Stimulated activated CD8-positive, alpha-beta memory T cell treated with anti-CD3 and anti-CD28 coated beads, Interleukin-2, amount 100 ng/mL, for 1 hour (primary cell): ENCODE data around the gene SYNJ2.

ENCODE experiments used
- DNase-seq, 2 donors: peaks; one replicate each; pipeline ENCODE4 v3.0.0-alpha.2; 2020; ENCODE audit warnings: low read depth in 2 of 2

SYNJ2 gene

DNA sequence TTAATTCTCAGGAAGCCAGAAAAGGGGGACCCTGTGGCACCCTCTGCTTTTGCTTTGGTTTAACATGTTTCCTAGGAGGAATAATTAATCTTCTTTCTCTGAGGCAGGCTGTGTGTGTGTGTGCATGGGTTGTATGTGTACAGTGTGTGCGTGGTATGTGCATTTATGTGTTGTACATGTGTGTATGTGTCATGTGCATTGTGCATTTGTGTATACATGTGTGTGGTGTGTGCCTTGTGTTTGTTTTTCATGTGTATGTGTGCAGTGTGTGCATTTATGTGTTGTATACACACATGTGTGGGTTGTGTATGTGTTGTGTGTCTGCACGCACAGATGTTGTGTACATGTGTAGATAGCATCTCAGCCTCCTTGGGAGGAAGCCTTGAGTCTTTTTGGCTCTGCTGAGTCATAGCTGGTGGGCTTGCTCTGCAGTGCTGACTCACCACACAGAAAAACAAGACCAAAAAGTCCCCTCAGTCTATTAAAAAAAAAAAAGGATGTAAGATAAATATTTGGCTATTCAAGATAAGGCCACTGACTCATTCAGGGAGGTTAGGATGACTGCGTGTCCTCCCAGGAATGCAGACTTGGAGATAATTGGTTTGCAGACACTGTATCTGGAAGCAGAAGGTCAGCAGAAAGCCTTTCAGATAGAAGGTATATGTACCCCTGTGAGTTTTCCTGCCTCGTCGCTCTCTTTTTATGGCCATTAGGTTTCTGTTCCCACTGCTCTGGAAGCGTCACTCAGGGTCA lies 58.6 kb downstream of the SYNJ2 start:
- DNase-seq, result no peak

DNA sequence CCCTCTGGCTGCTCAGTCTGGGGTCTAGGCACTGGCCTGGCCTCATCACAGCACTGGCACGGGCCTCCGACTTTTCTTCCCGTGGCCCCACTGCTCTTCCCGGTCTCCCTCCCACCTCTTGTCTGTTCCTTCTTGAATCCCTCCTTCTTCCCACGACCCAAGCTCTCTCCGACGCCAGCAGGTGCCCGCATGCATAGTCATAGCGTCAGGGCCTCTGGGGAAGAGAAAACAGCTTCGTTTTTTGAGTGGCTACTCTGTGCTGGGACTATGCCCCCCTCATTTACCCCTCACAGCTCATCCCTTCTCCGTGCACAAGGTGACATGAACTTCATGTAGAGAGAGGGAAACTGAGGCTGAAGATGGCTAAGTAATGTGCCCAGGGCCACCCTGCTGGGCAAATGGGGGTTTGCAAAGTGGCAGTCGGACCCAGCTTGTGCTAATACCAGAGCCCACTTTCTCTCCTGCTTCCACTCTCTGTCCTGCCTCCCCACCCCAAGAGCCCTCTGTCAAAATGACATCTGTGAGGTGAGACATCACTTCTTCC lies 59.2 kb downstream of the SYNJ2 start:
- no peak for DNase-seq

- no peak for DNase-seq
Measured at GRCh38 chr6:158041370-158041769, 59.7 kb downstream of the SYNJ2 start.

DNA sequence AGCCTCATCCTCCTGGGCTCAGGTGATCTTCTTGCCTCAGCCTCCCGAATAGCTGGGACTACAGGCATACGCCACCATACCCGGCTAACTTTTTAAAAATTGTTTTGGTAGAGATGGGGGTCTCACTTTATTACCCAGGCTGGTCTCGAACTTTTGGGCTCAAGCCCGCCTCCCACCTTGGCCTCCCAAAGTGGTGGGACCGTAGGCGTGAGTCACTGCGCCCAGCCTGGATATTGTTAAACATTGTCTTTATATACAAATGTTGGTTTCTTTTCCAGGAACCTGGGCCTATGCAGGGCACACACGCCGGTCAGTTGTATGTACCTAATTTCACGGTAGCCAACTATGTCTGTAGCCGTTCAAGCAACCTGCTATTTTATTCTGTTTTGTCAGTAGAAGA lies 60.1 kb downstream of the SYNJ2 start:
- no peak for DNase-seq

GRCh38 chr6:158042245-158042798 lies 60.7 kb downstream of the SYNJ2 start:
- DNase-seq, result no peak

DNA sequence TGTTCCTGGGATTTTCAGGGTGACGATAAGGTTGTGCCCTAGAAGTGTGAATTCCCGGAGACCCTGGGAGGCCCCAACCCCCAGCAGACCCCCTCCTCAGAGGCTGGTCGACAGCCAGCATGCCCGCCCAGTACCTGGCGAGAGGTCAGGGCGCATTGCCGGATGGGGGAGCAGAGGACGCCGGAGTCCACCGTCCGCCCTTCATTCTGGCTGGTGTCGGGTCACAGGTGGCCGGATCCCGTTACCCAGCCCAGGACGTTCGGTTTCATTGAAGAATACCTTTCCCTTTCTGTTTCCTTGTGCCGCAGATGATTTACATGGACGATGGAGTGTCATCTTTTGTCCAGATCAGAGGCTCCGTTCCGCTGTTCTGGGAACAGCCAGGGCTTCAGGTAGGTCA lies 61.3 kb downstream of the SYNJ2 start:
- DNase-seq, result no peak

DNA sequence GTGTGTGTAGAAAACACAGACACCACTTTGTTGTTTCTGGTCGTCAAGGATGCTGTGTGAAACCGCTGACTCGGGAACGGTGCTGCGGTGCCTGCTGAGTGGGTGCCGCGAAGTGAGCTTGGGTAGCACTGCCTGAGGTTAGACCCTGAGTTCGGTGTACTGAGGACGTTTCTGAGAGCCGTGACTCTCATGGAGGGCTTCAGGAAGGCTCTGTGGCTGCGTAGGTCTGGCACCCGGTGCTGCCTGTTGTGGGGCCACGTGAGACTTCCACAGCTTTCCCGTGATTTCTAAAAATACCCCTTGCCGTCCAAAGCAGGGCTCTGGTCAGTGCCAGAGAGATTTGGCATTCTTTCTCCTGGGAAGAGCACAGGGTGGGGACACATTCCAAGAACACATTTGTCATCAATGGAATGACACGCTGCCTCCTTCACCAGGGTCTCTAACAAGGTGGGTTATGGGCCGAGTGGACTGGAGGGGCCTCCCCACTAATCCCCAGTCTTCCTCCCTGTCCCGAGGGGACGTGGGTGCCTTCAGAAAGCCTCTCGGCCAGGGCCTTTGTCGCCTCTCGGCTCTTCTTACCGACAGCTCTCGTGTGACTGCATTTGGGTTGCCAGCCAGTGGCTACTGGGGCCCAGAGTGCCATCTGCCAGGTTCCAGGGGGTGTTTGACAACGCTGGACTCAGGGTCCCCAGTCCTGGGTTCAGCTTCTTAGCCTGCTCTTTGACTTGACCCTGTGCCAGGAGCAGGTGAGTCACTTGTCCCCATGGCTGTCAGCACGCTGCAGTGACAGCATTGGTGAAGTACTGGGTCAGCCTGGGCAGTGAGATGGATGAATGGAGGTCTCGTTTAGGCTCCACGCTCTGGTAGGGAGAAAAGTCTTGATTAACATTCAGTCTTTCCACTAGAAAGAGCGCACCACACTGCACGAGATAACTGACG lies 62.2 kb downstream of the SYNJ2 start:
- DNase-seq, result no peak

GRCh38 chr6:158044525-158044888 lies 62.8 kb downstream of the SYNJ2 start:
- no peak for DNase-seq

- no peak for DNase-seq
Measured at GRCh38 chr6:158046201-158047126, 64.8 kb downstream of the SYNJ2 start.

- peak in 1 of 2 donors; percentile 20 for DNase-seq
Measured at GRCh38 chr6:158047127-158047518, 65.5 kb downstream of the SYNJ2 start.

DNA sequence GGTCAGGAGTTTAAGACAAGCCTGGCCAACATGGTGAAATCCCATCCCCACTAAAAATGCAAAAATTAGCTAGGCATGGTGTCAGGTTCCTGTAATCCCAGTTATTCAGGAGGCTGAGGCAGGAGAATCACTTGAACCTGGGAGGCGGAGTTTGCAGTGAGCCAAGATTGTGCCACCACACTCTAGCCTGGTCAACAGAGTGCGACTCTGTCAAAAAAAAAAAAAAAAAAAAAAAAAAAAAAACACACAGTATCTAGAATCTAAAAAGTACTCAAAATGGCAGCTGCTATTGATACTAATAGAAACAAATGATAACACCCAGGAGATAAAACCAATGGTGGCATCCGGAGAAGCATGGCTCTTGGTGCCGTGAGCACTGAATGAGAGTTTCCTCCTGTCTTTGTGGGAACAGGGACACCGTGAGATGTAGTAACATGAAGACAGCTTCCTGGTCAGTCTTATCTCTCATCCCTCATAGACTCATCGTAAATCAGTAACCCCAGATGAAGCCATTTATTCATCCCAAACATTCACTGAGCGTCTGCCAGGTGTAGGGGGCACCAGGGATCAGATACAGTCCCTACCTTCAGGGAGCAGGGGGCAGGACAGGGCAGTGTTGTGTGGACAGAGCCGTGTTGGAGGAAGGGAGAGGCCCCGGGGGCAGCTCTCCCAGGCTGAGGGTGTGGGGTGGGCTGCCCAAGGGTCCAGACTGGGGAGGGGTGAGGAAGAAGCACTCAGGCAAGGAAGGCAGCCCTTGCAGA lies 66.1 kb downstream of the SYNJ2 start:
- no peak for DNase-seq

GRCh38 chr6:158048589-158048988 lies 66.9 kb downstream of the SYNJ2 start:
- no peak for DNase-seq

- no peak for DNase-seq
Measured at GRCh38 chr6:158049055-158050028, 67.7 kb downstream of the SYNJ2 start.

DNA sequence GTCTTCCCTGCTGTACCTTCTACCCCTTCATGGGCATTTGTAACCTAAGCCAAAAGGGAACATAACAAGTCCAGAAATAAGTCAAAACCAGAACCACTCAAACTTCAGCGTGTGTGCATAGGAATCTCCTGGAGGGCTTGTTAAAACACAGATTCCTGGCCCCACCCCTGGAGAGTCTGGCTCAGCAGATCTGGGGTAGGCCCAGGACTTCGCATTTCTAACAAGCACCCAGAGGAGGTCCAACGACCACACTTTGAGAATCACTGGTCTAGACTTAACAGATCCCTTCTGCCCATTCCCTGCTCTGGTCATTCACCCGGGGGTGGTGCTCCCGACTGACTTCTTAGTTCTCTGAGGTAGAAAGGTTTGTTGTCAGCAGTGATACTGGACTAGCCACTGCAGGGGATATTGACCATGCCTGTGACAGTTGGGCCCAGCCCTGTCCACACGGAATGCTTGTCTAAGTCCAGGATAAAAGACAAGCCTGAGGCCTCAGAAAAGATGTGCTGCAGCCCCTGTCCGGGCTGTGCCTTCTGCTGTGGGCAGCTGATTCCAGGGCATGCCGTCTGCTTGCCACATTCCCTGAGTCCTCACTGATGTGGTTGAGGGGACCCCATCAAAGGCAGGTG lies 68.6 kb downstream of the SYNJ2 start:
- no peak for DNase-seq

DNA sequence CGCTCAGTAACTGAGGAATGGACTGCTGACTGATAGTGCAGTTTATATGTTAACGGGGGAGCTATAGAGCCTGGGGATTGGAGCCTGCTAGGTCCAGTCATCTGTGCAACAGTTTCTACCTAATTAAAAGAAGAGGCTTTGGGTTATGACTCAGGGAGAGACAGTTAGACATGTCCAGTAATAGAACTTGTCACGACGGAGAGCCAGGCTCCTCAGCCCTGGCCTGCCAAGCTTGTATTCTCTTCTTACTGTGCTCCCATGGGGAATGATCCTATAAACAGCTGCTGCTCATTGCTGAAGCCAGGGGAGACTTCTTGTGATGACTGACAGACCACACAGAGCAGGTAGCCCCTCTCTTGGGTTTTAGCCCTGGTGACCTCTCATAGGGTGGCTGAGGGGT lies 69.3 kb downstream of the SYNJ2 start:
- no peak for DNase-seq

- DNase-seq, result no peak
Measured at GRCh38 chr6:158051968-158052367, 70.3 kb downstream of the SYNJ2 start.

- DNase-seq, result no peak
Measured at GRCh38 chr6:158053377-158054313, 72.0 kb downstream of the SYNJ2 start.

DNA sequence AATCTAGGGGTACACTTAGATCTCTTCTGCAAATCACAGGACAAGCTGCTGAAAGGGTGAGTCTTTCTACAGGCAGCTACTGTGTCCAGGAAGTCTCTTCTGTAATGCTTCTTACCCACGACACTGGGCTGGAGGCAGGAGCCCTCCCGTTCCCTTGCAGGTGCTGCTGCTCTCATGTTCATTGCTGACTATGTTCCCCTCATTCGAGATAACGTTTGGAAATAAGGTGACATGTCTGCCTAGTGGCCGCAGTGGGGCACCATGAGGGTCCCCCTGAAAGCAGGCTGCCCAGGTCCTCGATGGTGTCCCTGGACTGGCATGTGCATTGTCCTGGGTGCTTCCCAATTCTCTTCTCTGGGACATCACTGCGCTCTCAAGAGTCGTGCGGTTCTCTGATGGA lies 74.7 kb downstream of the SYNJ2 start:
- DNase-seq, result no peak
